DMS 273 treated with DMSO at 0.1 percent for 48 hours (cell line): ENCODE data around the gene ANKDD1B.

Source experiments
- DNase-seq: peaks from one replicate; lab custom pipeline; 2025; lab: John Stamatoyannopoulos, UW

Gene ANKDD1B

DNA sequence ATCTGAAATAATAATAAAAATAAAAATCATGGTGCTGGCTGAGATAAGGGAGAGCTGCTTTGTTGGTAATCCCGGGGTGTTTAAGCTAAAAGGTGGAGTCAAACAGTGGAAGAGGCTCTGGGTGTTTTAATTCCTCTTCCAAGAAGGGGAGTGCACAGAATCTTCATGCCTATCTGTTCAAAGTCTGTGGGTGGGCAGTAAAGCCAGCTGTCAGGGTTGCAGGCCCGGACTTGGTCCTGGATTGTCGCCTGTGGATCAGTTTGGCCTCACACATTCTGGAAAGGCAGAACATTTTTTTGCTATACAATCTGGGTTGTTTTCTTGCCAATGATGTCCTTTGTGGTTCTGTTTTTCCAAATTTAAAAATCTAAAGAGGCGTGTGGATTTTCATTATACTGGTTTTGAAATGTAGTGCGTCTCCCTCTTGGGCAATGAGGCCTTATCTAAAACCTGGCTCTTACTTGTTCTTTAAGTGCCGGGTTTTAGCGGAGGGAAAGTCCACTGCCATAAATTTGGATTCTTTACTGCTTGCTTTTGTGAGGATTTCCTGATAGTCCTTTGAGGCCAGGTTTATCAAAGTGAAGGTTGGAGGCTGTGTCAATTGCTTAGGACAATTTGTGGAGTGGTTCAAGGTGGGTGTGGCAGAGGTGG lies 5.8 kb downstream of the ANKDD1B start:
- no peak for DNase-seq

DNA sequence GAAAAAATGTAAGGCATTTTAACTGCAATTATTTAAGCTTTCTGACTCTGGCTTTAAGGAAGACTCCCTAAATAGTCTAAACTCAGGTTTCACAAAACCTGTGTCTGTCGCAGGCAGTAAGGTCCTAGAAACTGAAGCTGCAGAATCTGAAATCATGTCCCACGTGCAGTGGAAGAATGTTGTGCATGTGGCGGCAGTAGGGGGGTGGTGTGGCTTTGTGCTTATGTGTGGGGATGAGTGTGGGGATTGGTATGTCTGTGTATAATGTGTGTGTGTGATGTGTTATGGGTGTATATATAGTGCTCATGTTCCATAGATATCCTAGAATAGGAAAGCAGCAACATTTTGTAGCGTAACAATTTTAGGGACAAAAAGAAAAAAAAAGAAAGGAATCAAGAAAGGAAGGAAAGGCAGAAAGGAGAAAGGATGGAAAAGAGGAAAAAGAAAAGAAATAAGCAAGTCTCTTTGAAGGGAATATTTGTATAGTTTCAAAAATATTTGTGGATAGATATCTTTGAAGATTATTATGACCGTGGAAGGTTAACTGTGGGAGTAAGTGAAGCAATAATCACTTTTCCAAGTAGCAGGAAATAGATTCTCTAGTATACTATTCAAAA lies 6.6 kb downstream of the ANKDD1B start:
- no peak for DNase-seq

DNA sequence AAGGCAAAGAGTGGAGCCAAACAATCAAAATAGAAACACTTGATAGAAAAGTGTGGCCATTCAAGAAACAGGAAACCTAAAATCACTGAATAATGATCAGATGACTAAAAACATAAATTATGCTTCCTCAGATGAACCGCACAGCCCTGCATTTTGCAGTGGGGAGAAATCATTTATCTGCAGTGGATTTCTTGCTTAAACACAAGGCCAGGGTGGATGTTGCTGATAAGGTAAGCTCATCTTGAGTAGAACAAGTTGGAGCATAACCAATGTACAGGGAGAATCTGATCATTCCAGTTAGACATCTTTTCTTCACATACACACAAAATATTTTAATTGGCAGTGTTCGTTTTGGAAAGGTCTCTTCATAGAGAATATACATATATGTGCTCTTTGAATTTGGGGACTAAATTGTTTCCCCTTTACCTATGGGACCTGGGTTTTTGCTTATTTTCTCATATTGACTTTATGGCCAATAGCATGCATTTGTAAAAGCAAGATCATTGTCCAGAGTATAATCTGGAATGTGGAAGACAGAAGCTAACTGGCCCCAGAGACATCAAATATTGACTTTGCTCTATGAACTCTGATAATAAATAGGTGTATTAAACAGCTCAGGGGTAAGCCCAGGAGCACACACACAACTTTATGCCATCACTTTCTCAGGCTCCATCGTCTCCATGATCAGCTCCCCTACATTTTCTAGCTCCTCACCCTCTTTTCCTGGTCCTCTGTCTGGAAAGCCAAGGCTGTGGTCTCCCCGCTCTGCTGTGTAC lies 9.1 kb downstream of the ANKDD1B start:
- DNase-seq, result no peak

DNA sequence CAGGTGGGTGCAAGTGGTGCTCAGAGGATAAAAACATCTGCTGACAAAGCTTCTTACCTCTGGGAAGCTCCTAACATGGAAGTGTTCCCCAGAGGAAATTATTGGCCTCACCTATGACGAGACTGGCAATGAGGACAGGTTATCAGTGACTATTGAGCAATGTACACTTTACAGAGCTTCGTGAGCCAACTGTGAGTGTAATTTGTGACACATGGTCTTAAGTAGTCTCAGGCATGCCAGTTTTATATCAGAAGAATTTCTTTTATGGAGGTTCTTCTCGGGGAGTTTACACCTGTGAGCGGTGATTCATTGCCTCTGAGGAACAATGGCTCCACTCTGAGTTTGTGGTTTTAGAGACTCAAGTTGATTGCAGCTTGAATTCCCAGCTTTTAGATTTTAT lies 11.3 kb downstream of the ANKDD1B start:
- no peak for DNase-seq

DNA sequence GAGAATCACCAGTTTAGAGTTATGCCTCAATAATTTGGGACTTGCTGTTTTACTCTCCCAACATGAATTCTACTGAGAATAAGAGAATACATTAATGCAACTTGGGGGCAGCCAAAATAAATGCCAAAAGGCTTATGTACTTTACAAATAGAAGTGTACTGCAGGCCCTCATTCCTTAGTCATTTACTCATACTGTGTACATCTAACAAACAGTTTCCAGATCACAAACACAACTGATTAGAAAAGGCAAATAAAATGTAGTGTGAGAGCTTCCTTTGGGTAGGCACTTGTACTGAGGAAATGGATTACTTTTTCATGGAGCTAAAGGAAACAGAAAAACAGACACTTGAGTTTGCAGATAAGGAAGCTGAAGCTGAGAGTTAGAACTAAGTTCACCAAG lies 12.6 kb downstream of the ANKDD1B start:
- no peak for DNase-seq

DNA sequence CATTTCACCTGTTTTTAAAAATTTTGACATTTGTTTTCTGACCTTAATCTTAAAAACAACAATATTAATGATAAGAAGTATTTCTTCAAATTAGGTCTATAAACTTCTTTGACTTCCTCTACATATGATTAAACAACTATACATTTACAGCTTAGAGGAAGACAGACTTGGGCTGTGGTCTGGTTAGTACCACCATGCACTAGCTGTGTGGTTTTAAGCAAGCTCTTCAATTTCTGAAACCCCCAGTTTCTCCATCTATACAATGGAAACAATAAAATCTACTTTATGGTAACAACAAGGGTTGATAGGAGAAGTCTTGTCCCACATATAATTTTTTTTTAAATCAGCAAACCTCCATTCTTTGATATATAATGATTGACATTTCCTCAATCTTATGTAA lies 15.7 kb downstream of the ANKDD1B start:
- DNase-seq, result no peak

DNA sequence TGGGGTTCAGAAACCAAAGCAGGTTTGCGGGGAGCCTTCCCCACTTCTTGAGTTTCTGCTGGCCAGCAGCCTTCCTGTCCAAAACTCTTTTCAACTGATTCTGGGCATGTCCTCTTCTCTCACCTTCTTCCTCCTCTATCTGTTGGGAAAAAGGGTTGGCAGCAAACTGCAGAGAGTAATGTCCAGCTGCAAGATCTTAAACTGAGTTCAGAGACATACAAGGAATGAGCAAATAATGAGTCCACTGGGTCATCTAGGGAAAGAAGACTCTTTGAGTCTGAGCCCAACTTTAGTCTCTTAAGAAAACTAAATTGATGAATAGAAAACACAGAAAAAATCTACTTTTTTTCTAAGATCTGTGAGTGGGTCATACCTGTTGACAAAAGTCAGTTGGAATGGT lies 16.5 kb downstream of the ANKDD1B start:
- DNase-seq, result no peak

DNA sequence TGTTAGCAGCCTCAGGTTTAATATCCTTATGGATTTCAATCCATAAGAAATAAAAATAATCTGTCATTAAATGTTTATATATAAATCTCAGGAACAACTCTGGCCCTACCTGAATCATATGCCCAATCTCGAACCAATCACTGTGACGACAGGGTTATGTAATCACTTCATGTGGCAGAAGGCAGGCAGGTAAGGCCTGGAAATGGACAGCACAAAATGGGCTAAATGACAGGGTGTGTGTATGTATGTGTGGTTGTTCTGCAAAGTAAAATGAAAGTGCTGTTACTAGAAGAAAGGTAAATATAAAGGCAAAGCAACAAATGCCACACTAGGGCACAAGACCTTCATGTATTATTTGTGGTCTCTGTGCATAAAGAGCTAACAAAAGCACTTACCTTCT lies 19.6 kb downstream of the ANKDD1B start:
- no peak for DNase-seq

DNA sequence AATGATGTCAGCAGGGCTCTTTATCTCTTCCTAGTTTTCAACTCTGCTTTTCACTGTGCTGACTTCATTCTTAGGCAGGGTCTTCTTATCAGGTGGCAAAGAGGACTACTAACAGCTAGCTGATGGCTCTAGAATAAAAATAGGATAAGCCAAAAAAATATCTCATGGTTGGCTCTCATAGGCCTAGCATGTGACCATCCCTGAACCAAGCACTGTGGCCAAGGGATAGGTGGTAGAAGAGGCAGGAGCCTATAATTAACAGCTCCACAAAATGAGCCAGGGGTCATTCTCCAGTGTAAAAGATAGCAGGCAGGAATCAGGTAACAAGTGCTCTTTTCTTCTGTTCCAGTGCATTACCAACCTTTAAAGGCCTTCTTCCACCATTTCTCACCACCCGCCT lies 21.1 kb downstream of the ANKDD1B start:
- DNase-seq, result no peak

DNA sequence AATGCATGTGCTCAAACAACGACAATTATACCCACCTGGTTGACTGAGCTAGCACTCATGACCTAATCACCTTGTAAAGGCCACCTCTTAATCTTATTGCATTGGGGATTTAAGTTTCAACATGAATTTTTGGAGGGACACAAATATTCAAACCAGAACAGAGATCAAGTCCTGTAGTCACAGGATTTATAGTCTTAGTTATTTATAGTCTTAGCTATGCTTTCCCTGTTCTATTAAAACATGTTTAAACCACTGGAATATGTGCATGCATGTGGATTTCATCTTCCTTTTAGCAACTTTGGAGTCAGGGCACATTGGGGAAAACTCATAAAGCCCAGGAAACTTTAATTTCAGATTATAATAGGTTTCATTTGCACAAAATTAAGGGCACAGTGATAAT lies 26.7 kb downstream of the ANKDD1B start:
- DNase-seq, result no peak

DNA sequence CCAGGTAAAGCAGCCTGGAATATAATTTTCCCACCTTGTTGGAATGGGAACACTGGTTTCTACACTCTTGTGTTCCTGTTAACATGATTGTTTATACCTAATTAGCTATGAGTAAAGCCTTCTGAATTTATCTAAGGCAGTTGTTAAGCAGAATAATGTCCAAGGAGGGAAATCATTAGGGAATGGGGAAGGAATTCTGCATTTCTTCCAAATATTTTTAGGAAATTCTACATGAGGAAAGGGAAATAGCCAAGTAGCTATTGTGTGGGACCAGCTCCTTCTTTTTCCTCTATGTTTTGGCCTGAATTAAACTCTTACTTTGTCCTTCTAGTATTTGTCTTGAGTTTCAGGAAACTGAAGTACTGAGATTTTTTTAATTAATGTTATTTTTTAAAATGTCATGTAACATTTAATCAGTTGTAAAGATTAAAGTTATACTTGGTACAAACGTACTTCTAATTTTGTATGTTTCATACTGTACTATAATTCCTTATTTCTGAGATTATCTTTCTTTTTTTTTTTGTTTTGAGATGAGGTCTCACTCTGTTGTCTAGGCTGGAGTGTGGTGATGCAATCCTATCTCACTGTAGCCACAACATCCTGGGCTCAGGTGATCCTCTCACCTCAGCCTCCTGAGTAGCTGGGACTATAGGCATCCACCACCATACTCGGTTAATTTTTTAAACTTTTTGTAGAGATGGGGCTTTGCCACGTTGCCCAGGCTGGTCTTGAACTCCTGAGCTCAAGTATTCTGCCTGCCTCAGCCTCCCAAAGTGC lies 28.5 kb downstream of the ANKDD1B start:
- DNase-seq, result no peak

DNA sequence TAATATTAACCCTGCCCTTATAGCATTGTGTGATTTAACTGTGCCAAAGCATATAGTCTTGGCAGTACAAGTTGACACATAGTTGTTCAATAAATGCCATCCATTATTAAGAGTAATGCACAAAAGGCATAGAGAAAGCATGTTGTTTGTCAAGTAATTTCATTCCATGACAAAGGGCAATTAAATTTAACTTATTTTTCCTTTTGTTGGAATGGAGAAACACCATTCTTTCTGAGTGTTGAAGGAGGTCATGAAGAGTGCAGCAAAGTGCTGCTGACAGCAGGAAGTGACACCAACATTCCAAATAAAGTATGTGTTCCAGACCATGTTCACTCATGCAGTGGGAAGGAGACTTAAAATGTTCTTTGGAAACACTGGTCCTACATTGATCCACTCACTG lies 29.1 kb downstream of the ANKDD1B start:
- no peak for DNase-seq

DNA sequence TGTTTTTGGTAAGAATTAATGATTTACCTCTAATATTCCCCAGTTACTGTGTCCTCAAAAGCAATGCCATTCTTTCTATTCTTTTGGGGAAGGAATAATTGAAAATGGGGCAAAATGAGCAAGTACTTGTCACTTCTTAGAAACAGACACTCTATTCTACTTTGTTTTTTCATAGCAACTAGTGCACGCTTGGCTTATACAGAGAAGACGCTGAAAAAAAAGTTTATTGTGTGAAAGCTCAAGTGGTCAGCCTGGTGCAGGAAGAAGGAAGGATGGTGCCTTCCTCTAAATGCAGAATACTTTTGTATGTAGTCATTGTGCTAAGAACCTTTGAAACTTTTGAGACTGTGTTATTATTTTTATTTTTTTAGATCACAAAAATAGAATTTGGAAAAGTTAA lies 29.6 kb downstream of the ANKDD1B start:
- DNase-seq, result no peak

DNA sequence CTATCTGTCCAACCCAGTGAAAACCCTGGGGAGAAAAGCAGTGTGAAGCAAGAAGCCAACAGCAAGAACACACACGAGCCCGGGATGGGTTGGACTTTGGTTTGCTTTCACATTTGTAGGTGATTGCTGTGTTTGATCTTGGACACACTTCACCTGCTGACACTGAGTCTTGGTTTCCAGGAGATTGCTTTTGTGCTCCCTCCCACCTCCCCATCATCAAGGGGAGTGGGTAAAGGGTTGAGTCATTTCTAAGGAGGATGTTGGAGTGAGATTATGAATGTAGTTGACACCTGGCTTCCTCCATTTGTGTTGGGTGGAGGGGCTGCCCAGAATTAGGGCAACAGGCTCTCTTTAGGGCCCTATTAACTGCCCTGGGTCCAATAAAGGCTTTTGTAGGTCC lies 37.5 kb downstream of the ANKDD1B start:
- DNase-seq, result no peak

DNA sequence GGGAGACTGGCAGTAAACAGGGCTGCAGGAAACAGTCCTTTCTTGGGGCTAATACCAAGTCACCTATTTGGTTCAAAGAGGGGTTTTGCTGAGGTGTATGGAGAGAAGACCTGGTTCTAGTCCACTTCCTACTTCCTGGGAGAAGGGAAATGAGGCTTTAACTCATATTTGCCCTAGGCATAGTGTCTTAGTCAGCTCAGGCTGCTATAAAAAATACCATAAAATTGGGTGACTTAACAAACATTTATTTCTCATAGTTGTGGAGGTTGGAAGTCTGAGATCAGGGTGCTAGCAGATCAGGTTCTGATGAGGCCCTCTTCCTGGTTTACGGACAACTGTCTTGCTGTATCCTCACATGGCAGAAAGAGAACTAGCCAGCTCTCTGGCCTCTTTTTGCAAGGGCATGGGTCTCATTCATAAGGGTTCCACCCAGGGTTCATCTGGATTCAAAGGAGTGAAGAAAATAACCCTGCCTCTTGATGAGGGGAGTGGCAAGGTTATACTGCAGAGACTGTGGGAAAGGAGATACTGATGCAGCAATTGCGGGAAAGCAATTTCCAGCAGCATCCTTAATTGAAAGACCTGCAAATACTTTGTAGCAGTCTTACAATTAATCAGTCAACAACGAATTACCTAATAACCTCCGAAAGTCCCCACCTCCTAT lies 40.5 kb downstream of the ANKDD1B start:
- no peak for DNase-seq

DNA sequence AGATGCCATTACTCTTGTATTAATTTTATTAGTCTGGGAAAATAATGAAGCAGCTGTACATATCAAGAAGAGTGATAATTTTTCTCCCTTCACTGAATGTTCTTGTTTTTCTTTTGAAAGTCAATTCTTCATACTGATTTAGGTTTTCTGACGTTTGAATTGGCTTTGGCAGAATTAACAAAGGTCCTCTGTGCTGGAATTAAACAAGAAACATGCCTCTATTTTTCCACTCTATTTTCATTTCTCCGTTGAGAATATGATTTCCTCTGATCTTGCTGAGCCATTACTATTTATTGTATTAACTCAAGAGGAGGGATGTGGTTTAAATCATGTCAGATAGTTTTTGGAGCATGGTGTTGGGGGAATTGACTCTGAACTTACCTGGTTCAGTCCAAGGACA lies 42.3 kb downstream of the ANKDD1B start:
- DNase-seq, result no peak

DNA sequence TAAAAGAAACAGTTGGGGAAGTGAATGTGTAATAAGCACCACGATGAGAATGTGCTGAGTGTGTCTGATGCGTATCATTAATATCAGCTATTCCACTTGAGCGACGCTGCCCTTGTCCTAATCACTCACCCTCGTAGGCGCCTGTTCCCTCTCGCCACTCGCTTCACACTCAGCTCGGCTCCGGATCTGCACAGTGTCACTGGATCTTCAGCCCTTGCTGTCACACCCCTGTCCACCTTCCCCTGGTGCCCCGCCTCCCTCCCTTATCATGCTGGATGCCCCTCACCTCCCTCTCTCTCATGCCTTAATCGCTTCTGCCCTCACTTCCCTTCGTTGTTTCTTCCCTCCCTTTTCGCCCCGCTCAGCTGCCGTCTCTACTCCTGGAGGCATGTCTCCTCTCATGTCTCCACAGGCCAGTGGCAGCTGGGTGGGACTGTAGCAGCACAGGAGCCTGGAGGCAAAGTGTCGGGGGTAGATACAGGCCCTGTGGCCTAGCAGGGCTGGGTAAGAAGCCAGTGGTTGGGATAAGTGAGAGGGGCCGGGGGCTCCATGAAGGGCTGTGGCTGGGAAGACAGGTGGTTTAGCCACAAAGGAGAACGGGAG lies 43.5 kb downstream of the ANKDD1B start:
- no peak for DNase-seq

DNA sequence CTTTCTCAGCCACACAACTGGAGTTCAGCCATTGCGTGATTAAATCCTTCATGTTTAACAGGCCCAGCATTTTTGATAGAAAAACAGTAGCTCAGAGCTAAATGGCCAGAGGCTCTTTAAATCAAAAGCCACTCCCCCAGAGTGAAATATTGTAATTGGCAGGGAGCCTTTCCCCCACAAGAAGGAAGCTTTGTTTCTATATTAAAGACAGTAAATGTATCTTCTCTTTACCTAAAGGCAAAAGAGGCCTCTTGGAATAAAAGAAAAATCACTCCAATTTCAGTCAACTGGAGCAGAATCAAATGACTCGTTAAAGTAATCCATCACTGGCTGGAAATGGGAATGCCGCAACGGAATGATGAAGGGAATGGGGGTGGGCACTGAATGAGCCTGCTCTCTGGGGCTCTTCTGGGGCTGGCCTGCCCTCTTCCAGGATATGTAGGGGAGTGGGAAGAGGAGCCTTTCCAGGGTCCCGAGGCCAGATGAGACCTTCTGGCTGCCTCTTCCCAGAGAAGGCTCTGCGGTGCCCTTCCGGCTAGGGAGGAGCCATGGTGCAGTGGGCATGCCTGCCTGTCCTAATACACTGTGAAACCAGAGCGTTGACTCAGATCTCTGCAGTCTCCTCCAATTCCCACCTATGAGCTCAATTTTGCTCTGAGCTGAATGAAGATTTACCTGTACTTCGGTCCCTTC lies 45.2 kb downstream of the ANKDD1B start:
- DNase-seq, result no peak

DNA sequence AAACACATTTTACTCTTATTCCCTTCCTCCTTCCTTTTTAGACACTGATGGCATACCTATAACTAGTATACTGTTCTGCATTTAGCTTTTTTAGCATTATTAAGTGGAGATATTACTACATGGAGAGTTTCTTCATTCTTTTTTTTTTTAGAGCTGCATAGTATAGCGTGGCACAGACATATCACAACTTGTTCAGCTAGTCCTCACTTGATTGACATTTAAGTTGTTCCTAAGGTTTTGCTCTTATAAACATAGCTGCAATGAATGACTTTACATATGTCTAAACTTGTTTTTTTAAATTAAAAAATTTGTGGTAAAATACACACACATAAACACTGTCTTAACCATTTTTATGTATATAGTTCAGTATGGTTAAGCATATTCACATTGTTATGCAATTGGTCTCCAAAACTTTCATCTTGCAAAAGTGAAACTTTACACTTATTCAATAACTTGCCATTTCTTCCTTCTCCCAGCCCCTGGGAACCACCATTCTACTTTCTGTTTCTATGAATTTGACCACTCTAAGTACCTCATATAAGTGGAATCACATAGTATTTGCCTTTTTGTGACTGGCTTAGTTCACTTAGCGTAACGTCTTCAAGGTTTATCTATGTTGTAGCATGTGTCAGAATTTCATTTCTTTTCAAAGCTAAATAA lies 48.7 kb downstream of the ANKDD1B start:
- DNase-seq, result no peak

DNA sequence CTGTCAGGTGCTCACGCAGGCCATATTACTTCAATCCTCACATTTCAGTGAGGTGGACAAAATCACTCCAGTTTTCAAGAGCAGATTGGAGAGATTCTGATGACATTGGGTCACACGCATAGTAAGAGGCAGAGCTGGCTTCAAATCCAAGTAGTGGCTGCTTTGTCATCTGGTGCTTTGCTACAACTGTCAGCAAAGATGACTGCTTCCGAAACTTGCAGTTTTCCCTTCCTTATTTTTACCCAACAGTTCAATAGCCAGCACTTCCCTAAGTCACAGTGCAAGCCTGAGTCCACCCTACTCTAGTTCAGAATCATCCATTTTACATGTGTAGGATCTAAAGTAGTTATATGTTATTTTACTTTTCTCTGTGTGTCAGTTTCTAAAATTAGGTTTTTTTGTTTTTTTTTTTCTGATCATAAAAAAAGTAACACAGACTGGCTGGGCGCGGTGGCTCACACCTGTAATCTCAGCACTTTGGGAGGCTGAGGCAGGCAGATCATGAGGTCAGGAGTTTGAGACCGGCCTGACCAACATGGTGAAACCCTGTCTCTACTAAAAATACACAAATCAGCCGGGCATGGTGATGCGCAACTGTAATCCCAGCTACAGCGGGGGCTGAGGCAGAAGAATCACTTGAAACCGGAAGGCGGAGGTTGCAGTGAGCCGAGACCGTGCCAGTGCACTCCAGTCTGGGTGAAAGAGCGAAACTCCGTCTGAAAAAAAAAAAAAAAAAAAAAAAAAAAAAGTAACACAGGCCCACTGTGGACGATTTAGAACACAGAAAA lies 49.6 kb downstream of the ANKDD1B start:
- no peak for DNase-seq
